C4-2B (cell line): ENCODE results near the gene DNAJC22.

ENCODE experiments used
- ZFX ChIP-seq: fragments of 450-650 bp; IDR thresholded peaks from 2 replicates; pipeline ENCODE4 v1.6.1; 2017
- TF ChIP-seq, protein P1 (sequence below): fragments of 450-650 bp; conservative IDR thresholded peaks from 2 replicates; pipeline ENCODE4 v1.5.1; 2017; ENCODE audit warnings: mild to moderate bottlenecking

DNA sequence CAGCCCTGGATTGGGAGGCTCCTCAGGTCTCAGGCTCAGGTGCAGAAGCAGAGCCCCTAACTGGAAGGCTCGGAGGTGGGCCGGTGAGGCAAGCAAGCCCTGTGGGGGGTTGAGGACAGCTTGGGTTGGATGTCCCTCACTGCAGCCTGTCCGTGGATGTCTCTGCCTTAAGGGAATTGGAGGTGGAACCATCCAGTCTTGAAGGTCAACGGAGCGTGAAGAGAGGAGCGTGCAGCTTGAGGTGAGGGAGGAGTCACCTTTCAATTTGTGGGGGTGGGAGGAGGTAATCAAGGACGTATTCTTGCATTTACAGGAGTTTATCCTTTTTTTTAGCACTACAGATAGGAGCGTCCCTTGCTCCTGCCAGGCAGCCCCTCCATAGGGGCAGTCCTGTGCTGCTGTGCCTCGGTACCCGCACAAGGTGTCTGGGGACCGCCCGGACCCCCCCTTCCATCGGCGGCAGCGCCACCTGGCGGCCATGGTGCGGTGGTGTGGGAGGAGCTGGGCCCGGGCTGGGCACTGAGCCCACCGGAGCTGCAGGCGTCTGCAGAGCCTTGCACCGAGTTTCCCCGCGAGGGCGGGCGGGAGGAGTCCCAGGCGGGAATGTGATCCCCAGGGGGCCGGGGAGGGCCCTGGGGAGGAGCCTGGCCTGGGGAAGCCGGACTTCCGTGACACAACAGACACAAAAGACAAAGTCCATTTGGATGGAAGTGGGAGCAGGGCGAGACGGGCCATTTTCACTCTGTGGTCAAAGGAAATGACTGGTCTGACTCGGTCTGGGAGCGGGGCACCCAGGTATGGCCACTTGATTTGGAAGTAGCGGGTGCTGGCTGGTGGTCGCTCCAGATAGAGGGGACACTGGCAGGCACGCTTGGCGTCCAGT, 864 bp downstream of the DNAJC22 start:
- TF ChIP-seq, protein P1, sequence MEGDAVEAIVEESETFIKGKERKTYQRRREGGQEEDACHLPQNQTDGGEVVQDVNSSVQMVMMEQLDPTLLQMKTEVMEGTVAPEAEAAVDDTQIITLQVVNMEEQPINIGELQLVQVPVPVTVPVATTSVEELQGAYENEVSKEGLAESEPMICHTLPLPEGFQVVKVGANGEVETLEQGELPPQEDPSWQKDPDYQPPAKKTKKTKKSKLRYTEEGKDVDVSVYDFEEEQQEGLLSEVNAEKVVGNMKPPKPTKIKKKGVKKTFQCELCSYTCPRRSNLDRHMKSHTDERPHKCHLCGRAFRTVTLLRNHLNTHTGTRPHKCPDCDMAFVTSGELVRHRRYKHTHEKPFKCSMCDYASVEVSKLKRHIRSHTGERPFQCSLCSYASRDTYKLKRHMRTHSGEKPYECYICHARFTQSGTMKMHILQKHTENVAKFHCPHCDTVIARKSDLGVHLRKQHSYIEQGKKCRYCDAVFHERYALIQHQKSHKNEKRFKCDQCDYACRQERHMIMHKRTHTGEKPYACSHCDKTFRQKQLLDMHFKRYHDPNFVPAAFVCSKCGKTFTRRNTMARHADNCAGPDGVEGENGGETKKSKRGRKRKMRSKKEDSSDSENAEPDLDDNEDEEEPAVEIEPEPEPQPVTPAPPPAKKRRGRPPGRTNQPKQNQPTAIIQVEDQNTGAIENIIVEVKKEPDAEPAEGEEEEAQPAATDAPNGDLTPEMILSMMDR: peak; percentile 99
- TF ChIP-seq ZFX: no peak
